GM12864 (cell line): ENCODE data around the gene LRP1-AS.

ENCODE experiments used
- DNase-seq: peaks from one replicate; pipeline ENCODE4 v3.0.0-alpha.2; 2011; ENCODE audit warnings: low read depth
- H3K4me3 ChIP-seq: 2 replicates; pipeline ENCODE4 v1.5.1; 2011; ENCODE audit warnings: mild to moderate bottlenecking, low read depth, low read length, control low read depth
- CTCF ChIP-seq: IDR thresholded peaks from 2 replicates; pipeline ENCODE4 v1.5.1; 2011; ENCODE audit warnings: low read depth, mild to moderate bottlenecking, moderate library complexity, low read length, control low read depth, inconsistent platforms; ENCODE audit errors: missing control alignments

LRP1-AS gene

GRCh38 chr12:57157588-57158173 is 10.3 kb upstream of the LRP1-AS start:
- H3K4me3 ChIP-seq, result no peak overlapping the region
- DNase-seq, result no peak
- TF ChIP-seq CTCF, result no peak

- no peak for DNase-seq
- no peak for TF ChIP-seq CTCF
- H3K4me3 ChIP-seq, result no peak overlapping the region
Observed at GRCh38 chr12:57156701-57157403, 9.4 kb upstream of the LRP1-AS start.

- no peak overlapping the region for H3K4me3 ChIP-seq
- DNase-seq, result peak; percentile 3
- TF ChIP-seq CTCF, result no peak
Observed at GRCh38 chr12:57154804-57155434, 7.5 kb upstream of the LRP1-AS start.

- TF ChIP-seq CTCF, result no peak
- no peak overlapping the region for H3K4me3 ChIP-seq
- no peak for DNase-seq
Observed at GRCh38 chr12:57154076-57154475, 6.7 kb upstream of the LRP1-AS start.

GRCh38 chr12:57153415-57153997 is 6.1 kb upstream of the LRP1-AS start:
- no peak overlapping the region for H3K4me3 ChIP-seq
- no peak for DNase-seq
- TF ChIP-seq CTCF, result no peak

- H3K4me3 ChIP-seq, result no peak overlapping the region
- no peak for DNase-seq
- no peak for TF ChIP-seq CTCF
Observed at GRCh38 chr12:57152639-57153038, 5.2 kb upstream of the LRP1-AS start.
